Activated CD8-positive, alpha-beta memory T cell treated with anti-CD3 and anti-CD28 coated beads for 36 hours (primary cell): Measurements from ENCODE around the gene SP110. TPM values are rescaled to one million over a fixed set of nuclear protein-coding genes. Genes with fewer than 3 reads are reported as not detected.
"Not testable (repeated sequence)": the region's sequence is repeated elsewhere in the genome, so short reads cannot be mapped to it uniquely, and the experiment has no call there.

Experiments
- CTCF ChIA-PET: fragments of 350-600 bp; sonication (Branson Sonifier 250); formaldehyde crosslinking; loops from one replicate; lab custom pipeline; 2021; ENCODE audit warnings: antibody characterized with exemption; lab: Charles Lee
- POLR2A ChIA-PET: fragments of 350-600 bp; sonication (Branson Sonifier 250); formaldehyde crosslinking; loops from one replicate; lab custom pipeline; 2021; ENCODE audit warnings: antibody characterized with exemption; lab: Charles Lee
- total RNA-seq, 2 experiments: library from RNA; stranded (reverse); gene quantifications; one replicate each; pipeline ENCODE4 v1.2.3, GENCODE V29; 2021

Gene SP110
- 10 to 100 TPM; 51.0 to 51.3 TPM for total RNA-seq

DNA sequence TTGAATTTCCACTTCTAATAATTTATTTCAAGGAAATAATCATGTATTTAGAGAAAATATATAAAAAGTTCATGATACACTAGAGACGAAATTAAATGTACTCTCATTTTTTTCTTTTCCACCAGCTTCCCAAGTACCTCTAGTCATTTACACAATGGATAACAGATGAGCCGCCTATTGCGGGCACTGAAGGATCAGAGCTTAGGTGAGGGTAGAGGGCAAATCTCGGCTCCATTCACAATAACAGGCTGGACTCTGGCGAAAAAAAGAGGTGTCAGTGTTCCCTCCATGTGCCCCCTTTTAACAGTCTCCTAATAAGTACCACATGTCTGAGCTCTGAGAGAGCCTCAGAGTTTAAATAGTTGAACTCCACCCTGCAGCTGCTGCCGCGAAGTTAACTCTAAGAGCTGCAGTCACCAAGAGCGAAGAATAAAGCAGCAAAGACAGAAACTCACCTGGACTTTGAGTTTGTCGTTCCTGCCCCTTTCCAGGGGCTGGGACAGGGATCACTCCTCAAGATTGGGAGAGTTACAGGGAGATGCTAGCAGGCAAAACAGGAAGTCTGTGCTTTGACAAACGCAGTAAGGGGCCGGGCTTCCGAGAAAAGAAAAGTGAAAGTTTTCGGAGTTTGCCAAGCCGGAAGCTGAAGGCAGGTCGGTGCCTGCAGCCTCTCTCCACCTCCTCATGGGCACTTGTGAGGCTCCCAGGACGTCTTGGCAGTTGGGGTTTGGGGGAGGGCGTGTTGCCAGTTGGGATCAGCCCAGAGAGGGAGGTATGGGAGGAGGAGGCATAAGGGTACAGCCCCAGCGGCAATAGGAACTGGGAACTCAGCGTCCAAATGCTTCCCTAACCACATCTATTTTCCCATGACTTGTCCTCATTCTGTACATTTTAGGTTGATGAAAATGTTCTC is at the start of gene SP110:
Gene SP110, minus strand, starts transcription at position 566 of the 913 bp plus-strand sequence. CDS start 3,057 bp downstream, outside the sequence.
- ChIA-PET POLR2A (interaction anchor here (0.9 kb wide), 1 partner anchor 17 kb away, joined by 3 read pairs; no protein-coding TSS in a partner anchor), CTCF (interaction anchor here (0.6 to 1.4 kb wide), 3 partner anchors 10 to 17 kb away, joined by 3 to 4 read pairs (median 3); no protein-coding TSS in a partner anchor)

- ChIA-PET CTCF (interaction anchor here (0.7 to 1.1 kb wide), 2 partner anchors 17 to 66 kb away, joined by 4 read pairs; no protein-coding TSS in a partner anchor), POLR2A (interaction anchor here (0.9 kb wide), 2 partner anchors 38 to 51 kb away, joined by 3 read pairs; no protein-coding TSS in a partner anchor)
Measured at GRCh38 chr2:230268606-230269243, 48.9 kb upstream of the SP110 start.

- ChIA-PET POLR2A (no interaction called here), CTCF (no interaction called here)
Measured at GRCh38 chr2:230267556-230267955, 47.8 kb upstream of the SP110 start.

DNA sequence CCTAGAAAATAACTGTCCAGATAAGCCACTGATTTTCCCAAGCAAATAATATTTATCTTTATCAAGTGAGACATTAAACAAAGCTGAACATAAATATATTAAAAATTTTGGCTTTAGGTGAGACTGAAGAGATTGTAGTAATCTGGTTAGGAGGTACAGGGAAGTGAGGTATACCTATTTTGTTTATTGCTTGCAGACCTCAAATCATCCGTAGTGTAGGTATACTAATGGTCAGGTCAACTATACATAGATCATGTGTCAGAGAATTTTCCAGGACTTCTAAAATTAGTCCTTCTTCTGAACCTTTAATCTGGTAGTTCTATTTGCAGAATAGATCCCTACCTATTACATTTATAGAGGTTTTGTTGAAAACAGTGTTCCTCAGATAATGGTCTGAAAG is 47.3 kb upstream of the SP110 start:
- CTCF ChIA-PET = no interaction called here
- POLR2A ChIA-PET = no interaction called here

DNA sequence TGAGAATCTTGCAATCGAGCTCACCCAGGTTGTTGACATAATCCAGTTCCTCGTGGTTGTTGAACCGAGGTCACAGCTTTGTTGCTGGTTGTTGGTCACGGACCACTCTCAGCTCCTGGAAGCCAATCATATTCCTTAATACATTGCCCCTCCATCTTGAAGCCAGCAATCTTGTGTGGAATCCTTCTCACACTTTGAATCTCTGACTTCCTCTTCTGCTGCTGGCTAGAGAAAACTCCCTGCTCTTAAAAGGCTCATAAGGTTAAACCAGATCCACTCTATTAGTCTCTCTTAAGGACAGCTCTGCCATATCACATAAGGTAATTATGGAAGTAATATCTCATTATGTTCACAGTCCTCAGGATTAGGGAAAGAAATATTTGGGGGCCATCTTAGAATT is 46.9 kb upstream of the SP110 start:
- ChIA-PET POLR2A (interaction anchor here (0.6 kb wide), 1 partner anchor 212 kb away, joined by 3 read pairs; no protein-coding TSS in a partner anchor), CTCF (interaction anchor here (0.6 kb wide), 1 partner anchor 12 kb away, joined by 3 read pairs; no protein-coding TSS in a partner anchor)

- CTCF ChIA-PET, POLR2A ChIA-PET: not testable (repeated sequence)
Measured at GRCh38 chr2:230264945-230265344, 45.2 kb upstream of the SP110 start.

DNA sequence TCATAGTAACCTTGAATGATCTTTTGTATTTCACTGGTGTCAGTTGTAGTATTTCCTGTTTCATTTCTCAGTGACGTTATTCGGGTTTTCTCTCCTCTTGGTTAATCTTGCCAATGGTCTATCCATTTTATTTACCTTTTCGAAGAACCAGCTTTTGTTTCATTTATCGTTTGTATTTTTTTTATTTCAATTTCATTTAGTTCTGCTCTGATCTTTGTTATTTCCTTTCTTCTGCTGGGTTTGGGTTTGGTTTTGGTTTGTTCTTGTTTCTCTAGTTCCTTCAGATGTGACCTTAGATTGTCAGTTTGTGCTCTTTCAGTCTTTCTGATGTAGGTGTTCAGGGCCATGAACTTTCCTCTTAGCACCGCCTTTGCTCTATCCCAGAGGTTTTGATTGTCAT is 42.5 kb upstream of the SP110 start:
- ChIA-PET POLR2A (no interaction called here), CTCF (interaction anchor here (1.1 kb wide), 1 partner anchor 341 kb away, joined by 3 read pairs; no protein-coding TSS in a partner anchor)

- CTCF ChIA-PET = no interaction called here
- POLR2A ChIA-PET = no interaction called here
Measured at GRCh38 chr2:230258483-230258882, 38.7 kb upstream of the SP110 start.

- POLR2A ChIA-PET = no interaction called here
- CTCF ChIA-PET = no interaction called here
Measured at GRCh38 chr2:230256733-230257332, 37.0 kb upstream of the SP110 start.

DNA sequence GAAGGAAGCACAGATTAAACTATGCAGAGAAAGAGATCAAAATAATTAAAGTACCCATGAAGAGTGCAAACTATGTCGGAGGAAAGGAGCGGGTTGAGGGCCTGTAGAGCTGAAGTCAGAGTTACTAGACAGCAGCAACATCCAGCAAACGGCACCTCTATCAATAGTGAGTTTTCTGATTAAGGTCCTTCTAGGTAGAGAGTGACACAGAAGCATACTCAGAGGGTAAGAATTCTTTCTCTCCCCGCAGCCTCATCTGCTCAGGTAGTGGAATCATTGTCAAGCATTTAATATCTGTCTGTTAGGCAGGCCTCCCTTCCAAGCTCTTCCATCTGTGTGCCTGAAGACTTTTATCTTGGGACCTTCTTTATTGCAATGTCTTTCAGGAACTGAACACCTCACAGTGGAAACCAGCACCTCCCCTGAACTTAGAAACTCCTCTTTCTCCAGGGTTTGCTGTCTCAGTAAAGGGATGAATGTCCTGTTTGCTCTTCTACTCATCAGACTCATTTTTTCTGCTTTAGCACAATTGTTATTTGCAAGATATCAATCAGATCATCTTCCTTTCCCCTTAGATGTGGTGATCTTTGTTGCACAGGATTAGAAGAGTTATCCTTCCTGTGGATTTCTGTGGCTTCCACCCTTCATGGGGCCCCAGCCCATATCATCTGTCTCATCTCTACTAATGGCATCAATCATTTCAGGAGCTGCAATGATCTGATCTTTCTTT is 34.5 kb upstream of the SP110 start:
- ChIA-PET POLR2A (no interaction called here), CTCF (interaction anchor here (1.1 kb wide), 1 partner anchor 12 kb away, joined by 3 read pairs; no protein-coding TSS in a partner anchor)

GRCh38 chr2:230250231-230250630 is 30.4 kb upstream of the SP110 start:
- POLR2A ChIA-PET = no interaction called here
- CTCF ChIA-PET = no interaction called here

DNA sequence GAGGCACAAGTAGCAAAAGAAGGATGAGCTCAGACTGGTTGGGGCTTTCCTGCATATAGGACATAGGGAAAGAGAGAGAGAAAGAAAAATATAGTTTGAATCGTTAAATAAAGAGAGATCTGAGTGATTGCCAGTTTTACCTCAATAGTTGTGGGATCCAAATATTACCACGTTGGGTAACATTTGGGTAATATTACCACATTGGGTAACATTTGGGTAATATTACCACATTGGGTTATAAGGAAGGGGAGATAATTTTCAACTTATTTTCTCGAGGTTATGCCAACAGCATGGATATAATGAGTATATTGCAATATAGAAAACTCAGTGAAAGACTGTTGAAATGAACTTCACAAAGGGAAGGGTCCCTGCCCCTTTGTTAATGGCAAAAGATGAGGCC is 26.4 kb upstream of the SP110 start:
- ChIA-PET CTCF (no interaction called here), POLR2A (no interaction called here)

DNA sequence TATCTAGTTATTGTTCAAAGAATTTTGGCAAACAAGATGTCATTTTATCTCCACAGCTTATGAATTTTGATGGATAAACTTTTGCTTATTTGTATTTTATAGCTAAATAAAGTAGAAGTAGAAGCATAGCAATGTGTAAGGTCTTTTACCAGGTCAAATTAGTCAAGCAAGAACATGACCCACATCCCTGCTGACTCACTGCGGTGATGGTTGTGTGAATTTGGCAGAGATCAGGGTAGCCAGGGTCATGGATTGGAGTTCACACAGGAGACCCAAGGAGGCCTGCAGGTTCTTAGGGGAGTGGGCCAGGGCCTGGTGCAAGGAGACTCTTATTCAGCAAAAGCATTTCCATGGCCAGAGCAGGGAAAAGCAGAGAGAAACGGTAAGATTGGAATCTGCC is 24.4 kb upstream of the SP110 start:
- CTCF ChIA-PET = no interaction called here
- POLR2A ChIA-PET = no interaction called here

DNA sequence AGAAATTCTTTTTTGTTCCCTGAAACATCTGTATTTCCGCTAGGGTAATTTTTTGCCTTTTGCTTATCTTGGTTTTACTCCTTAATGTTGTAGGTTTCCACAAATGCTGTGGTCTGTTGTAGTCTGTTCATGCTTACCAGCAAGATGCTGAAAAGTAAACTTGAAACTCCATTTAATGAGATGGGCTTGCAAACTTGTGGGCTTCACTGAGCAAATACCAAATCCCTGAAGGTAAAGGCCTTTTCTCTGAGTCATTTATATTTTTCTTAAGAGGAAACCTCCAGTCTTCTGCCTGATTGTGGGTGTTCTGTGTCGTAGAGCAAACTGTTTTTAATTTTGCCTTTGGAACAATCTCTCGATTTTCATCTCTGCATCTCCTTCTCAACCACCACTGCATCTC is 15.1 kb upstream of the SP110 start:
- CTCF ChIA-PET = no interaction called here
- POLR2A ChIA-PET = no interaction called here

DNA sequence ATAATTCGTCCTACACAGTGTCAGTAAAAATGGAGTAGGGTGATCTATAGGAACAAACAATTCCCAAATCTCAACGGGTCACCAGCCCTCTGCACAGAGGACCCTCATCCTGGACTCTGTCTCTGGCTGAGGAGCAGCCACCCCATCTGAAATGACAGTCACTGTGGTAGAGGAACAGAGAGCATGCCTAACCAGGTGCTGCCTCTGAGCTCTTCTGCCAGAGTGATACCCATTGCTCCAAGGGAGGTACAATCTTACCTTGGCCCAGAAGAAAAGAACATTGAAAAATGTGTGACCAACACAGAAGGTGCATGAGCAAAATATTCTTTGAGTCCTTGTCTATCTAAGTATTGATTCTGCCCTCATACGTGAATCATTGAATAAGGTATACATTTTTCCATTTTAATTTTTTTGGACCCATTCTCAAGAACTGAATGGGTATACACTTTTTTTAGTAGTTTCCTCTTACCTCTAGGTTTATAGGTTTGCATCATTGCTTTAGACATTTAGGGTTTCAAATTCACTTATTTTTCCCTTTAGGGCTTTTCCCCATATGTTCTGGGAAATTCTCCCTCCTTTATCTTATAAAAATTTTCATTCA is 14.4 kb upstream of the SP110 start:
- CTCF ChIA-PET = no interaction called here

GRCh38 chr2:230231251-230231650 is 11.5 kb upstream of the SP110 start:
- CTCF ChIA-PET = no interaction called here
- POLR2A ChIA-PET = no interaction called here

More for the DNA sequence above, 14.4 kb upstream of the SP110 start:
- POLR2A ChIA-PET = no interaction called here

DNA sequence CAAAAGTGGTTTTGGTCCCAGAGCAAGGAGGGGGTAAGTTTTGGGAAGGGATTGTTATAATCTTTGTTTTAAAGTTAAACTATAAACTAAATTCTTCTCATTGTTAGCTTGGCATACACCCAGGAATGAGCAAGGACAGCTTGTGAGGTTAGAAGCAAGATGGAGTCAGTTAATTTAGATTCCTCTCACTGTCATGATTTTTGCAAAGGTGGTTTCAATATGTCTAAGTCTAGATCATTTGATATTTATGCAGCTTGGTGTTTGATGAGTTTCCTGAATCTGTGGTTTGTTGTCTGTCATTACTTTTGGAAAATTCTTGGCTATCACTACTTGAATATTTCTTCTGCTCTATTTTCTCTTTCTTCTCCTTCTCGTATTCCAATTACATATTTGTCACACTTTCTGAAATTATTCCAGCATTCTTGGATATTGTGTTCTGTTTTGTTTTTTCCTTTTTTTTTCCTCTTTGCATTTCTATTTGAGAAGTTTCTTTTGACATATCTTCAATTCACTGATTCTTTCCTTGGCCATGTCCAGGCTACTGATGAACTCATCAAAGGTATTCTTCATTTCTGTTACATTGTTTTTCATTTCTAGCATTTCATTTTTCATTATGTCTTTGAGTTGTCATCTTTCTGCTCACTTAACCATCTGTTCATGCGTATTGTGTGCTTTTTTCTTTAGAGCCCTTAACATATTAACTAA is 10.9 kb upstream of the SP110 start:
- ChIA-PET CTCF (interaction anchor here (0.9 to 1.2 kb wide), 2 partner anchors 11 to 28 kb away, joined by 3 to 5 read pairs; partner anchors contain the start of gene SP110), POLR2A (interaction anchor here (0.9 kb wide), 1 partner anchor 38 kb away, joined by 3 read pairs; no protein-coding TSS in a partner anchor)

DNA sequence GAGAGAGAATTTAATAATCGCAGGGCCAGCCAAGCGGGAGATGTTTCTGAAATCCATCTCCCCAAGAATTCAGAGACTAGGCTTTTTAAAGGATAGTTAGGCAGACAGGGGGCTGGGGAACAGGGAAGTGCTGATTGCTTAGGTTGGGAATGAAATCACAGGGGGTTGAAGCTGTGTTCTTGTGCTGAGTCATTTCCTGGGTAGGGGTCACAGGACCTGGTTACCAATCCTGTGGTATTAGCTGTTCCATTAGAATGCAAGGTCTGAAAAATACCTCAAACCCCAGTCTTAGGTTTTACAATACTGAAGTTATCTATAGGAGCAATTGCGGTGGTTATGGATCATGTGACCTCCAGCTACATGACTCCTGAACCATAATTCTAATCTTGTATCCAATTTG is 10.3 kb upstream of the SP110 start:
- CTCF ChIA-PET = interaction anchor here (0.9 to 1.2 kb wide), 2 partner anchors 10 to 27 kb away, joined by 3 to 5 read pairs; partner anchors contain the start of gene SP110
- POLR2A ChIA-PET = interaction anchor here (0.9 kb wide), 1 partner anchor 39 kb away, joined by 3 read pairs; no protein-coding TSS in a partner anchor
